K562 (cell line): ENCODE measurements around the gene ANKMY2. TPM values are rescaled to one million over a fixed set of nuclear protein-coding genes. Genes with fewer than 3 reads are reported as not detected.
A peak's percentile ranks its signal among the peaks of the same experiment; 100 is the strongest.

Source experiments
- ATAC-seq: fragments of 200-7000 bp; cut with Tn5 transposase; 3 replicates; pipeline ENCODE4 v1.9.1; 2020; ENCODE audit warnings: moderate library complexity
- BruUV-seq: library from RNA; stranded (reverse); fragments of 400-500 nt; replicated peaks from 2 replicates; lab custom pipeline; 2021; lab: Mats Ljungman, UMichigan
- CTCF ChIA-PET: fragments of 300-600 bp; formaldehyde crosslinking; extraction: SDS; loops from one replicate; lab custom pipeline; 2021; ENCODE audit warnings: low intra/inter-chr PET ratio; lab: Yijun Ruan, JAX
- POLR2A ChIA-PET: fragments of 300-600, 350-650 bp; sonication (Branson Sonifier 250); formaldehyde crosslinking; extraction: SDS; loops from one replicate; lab custom pipeline; 2021; ENCODE audit warnings: antibody characterized with exemption, inconsistent platforms; lab: Yijun Ruan, JAX
- DNase-seq, 4 experiments: peaks; one replicate each; pipeline versions ENCODE4 v3.0.0 to v3.0.0-alpha.2; 2011 to 2018; ENCODE audit warnings: low spot score in 3 of 4, mixed read lengths in 3 of 4; ENCODE audit errors: extremely low read depth in 1 of 4
- FAIRE-seq: peaks from 2 replicates; lab custom pipeline; 2011; peaks lifted over from hg19 to GRCh38; lab: Jason Lieb, UNC
- H2AFZ ChIP-seq: 2 replicates; pipeline ENCODE4 v1.6.0; 2011; ENCODE audit warnings: low read depth, low read length, control low read depth, inconsistent platforms
- H3K27ac ChIP-seq: fragments of 200-600 bp; 3 replicates; pipeline ENCODE4 v1.8.0; 2011; ENCODE audit warnings: low read depth, mild to moderate bottlenecking, control low read depth, inconsistent platforms, low read length, moderate library complexity, mixed read lengths; ENCODE audit errors: extremely low read depth
- H3K27me3 ChIP-seq, 2 experiments: fragments of 300-600 bp in 1 of 2; 2 replicates in 1 of 2; 3 replicates in 1 of 2; pipeline versions ENCODE4 v1.6.0 to v1.8.0; 2011; ENCODE audit warnings: inconsistent platforms in 2 of 2, low read length in 2 of 2, mild to moderate bottlenecking in 1 of 2, mixed read lengths in 1 of 2, moderate library complexity in 1 of 2; ENCODE audit not compliant: control insufficient read depth in 2 of 2, insufficient read depth in 2 of 2
- H3K36me3 ChIP-seq: fragments of 300-600 bp; 3 replicates; pipeline ENCODE4 v1.8.0; 2011; ENCODE audit warnings: mild to moderate bottlenecking, low read length, inconsistent platforms; ENCODE audit not compliant: control insufficient read depth, insufficient read depth
- H3K4me1 ChIP-seq, 2 experiments: fragments of 200-600 bp in 1 of 2; replicated peaks in 1 of 2; 2 replicates in 1 of 2; 3 replicates in 1 of 2; pipeline versions ENCODE4 v1.5.1 to v1.8.0; 2011; ENCODE audit warnings: inconsistent platforms in 2 of 2, low read length in 2 of 2, mild to moderate bottlenecking in 1 of 2, mixed read lengths in 1 of 2, moderate library complexity in 1 of 2; ENCODE audit not compliant: control insufficient read depth in 2 of 2, insufficient read depth in 2 of 2
- H3K4me2 ChIP-seq: 2 replicates; pipeline ENCODE4 v1.6.1; 2011; ENCODE audit warnings: low read length, control low read depth, inconsistent platforms, mixed read lengths; ENCODE audit not compliant: insufficient read depth
- H3K4me3 ChIP-seq: fragments of 200-600 bp; sonication (generic), shearing (Covaris generic); 2 replicates; pipeline ENCODE4 v1.5.1; 2016; ENCODE audit warnings: control low read depth, inconsistent platforms
- H3K79me2 ChIP-seq: fragments of 200-600 bp; 3 replicates; pipeline ENCODE4 v1.8.0; 2011; ENCODE audit warnings: low read length, inconsistent platforms; ENCODE audit not compliant: control insufficient read depth, insufficient read depth
- H3K9ac ChIP-seq, 2 experiments: 2 replicates each; pipeline versions ENCODE4 v1.6.0 to v1.6.1; 2011; ENCODE audit warnings: low read depth in 2 of 2, low read length in 2 of 2, control low read depth in 1 of 2, inconsistent platforms in 1 of 2, mild to moderate bottlenecking in 1 of 2, mixed read lengths in 1 of 2; ENCODE audit not compliant: insufficient read depth in 1 of 2
- H3K9me1 ChIP-seq: one replicate; pipeline ENCODE4 v1.6.0; 2011; ENCODE audit warnings: inconsistent platforms, mild to moderate bottlenecking, low read length, moderate library complexity; ENCODE audit not compliant: control insufficient read depth, insufficient read depth
- H3K9me3 ChIP-seq: replicated peaks from 2 replicates; pipeline ENCODE4 v1.5.1; 2011; ENCODE audit warnings: low read depth, low read length, inconsistent platforms; ENCODE audit not compliant: control insufficient read depth, insufficient read depth
- H4K20me1 ChIP-seq: replicated peaks from 2 replicates; pipeline ENCODE4 v1.6.1; 2011; ENCODE audit warnings: low read length, inconsistent platforms, mixed read lengths; ENCODE audit not compliant: control insufficient read depth, insufficient read depth
- ARID1B ChIP-seq: fragments of 450-650 bp; IDR thresholded peaks from 2 replicates; pipeline ENCODE4 v1.6.1; 2016; ENCODE audit warnings: antibody characterized with exemption, mild to moderate bottlenecking, inconsistent platforms
- DACH1 ChIP-seq: fragments of 450-650 bp; IDR thresholded peaks from 2 replicates; pipeline ENCODE4 v1.6.1; 2018; ENCODE audit not compliant: partially characterized antibody
- DPF2 ChIP-seq: fragments of 450-650 bp; IDR thresholded peaks from 2 replicates; pipeline ENCODE4 v1.6.1; 2016
- EP400 ChIP-seq: fragments of 450-650 bp; IDR thresholded peaks from 2 replicates; pipeline ENCODE4 v1.6.1; 2017; ENCODE audit warnings: antibody characterized with exemption, mild to moderate bottlenecking, moderate library complexity
- GTF2A2 ChIP-seq: IDR thresholded peaks from 2 replicates; pipeline ENCODE4 v1.6.1; 2016; ENCODE audit warnings: mild to moderate bottlenecking, missing genetic modification characterization, missing compliant biosample characterization
- HDAC2 ChIP-seq: fragments of 450-650 bp; IDR thresholded peaks from 2 replicates; pipeline ENCODE4 v1.6.1; 2016; ENCODE audit warnings: mild to moderate bottlenecking
- JUN ChIP-seq, 2 experiments: sonication (generic) in 1 of 2; formaldehyde crosslinking in 1 of 2; IDR thresholded peaks; 2 replicates each; pipeline versions ENCODE4 v1.6.1 to v1.8.0; 2012 to 2022; ENCODE audit warnings: borderline replicate concordance in 2 of 2, mild to moderate bottlenecking in 2 of 2, improper control_type of control experiment in 1 of 2, low read depth in 1 of 2, low read length in 1 of 2, missing genetic modification reagents in 1 of 2
- JUND ChIP-seq, 2 experiments: IDR thresholded peaks; 2 replicates in 1 of 2; 3 replicates in 1 of 2; pipeline ENCODE4 v1.6.1; 2011; ENCODE audit warnings: borderline replicate concordance in 2 of 2, low read depth in 2 of 2, low read length in 2 of 2, improper control_type of control experiment in 1 of 2, missing biosample characterization in 1 of 2, missing genetic modification characterization in 1 of 2, missing genetic modification reagents in 1 of 2
- MAZ ChIP-seq, 2 experiments: fragments of 450-650 bp in 1 of 2; sonication (generic) in 1 of 2; formaldehyde crosslinking; IDR thresholded peaks in 1 of 2; conservative IDR thresholded peaks in 1 of 2; 2 replicates each; pipeline versions ENCODE4 v1.4.0 to v1.5.0; 2020; ENCODE audit warnings: mild to moderate bottlenecking in 1 of 2, missing genetic modification reagents in 1 of 2
- RCOR1 ChIP-seq, 2 experiments: IDR thresholded peaks; 2 replicates each; pipeline ENCODE4 v1.6.1; 2012; ENCODE audit warnings: low read depth in 2 of 2, low read length in 2 of 2, borderline replicate concordance in 1 of 2, improper control_type of control experiment in 1 of 2
- RNF2 ChIP-seq: sonication (generic); IDR thresholded peaks from 2 replicates; pipeline ENCODE4 v1.6.1; 2016
- TAF9B ChIP-seq: fragments of 450-650 bp; IDR thresholded peaks from 2 replicates; pipeline ENCODE4 v1.6.1; 2018; ENCODE audit warnings: mild to moderate bottlenecking; ENCODE audit not compliant: partially characterized antibody
- TBL1XR1 ChIP-seq, 2 experiments: IDR thresholded peaks; 2 replicates each; pipeline ENCODE4 v1.6.1; 2012; ENCODE audit warnings: improper control_type of control experiment in 2 of 2, low read length in 2 of 2, mild to moderate bottlenecking in 1 of 2
- TEAD1 ChIP-seq, 2 experiments: fragments of 450-650 bp in 1 of 2; sonication (generic) in 1 of 2; formaldehyde crosslinking; IDR thresholded peaks; 2 replicates each; pipeline versions ENCODE4 v1.4.0 to v1.8.0; 2020 to 2022; ENCODE audit warnings: mild to moderate bottlenecking in 2 of 2, missing genetic modification reagents in 1 of 2
- ZNF12 ChIP-seq: sonication (generic); formaldehyde crosslinking; IDR thresholded peaks from 2 replicates; pipeline ENCODE4 v1.4.0; 2020; ENCODE audit warnings: mild to moderate bottlenecking, missing genetic modification reagents
- ZNF347 ChIP-seq: fragments of 450-650 bp; formaldehyde crosslinking; IDR thresholded peaks from 2 replicates; pipeline ENCODE4 v1.4.0; 2020; ENCODE audit warnings: low read depth, mild to moderate bottlenecking, moderate library complexity
- ZNF592 ChIP-seq: fragments of 450-650 bp; IDR thresholded peaks from 2 replicates; pipeline ENCODE4 v1.6.1; 2017; ENCODE audit warnings: antibody characterized with exemption, mild to moderate bottlenecking
- WGBS: fragments of 100-300 bp; shearing (Covaris generic); methylation state at CpG from one replicate; pipeline ENCODE4 v1.1.6; 2016; ENCODE audit warnings: low coverage, mixed read lengths; ENCODE audit not compliant: insufficient coverage; ENCODE audit errors: missing lambda C conversion rate; 5-methylcytosine and 5-hydroxymethylcytosine counted together
- in situ Hi-C: fragments of 300-500 bp; cut with MboI; formaldehyde crosslinking; loops from 4 replicates; pipeline ENCODE4 v1.15.0; 2018; ENCODE audit warnings: inconsistent platforms, mixed read lengths
- intact Hi-C: fragments of 100-400 bp; cut with micrococcal nuclease; formaldehyde crosslinking; loops from 2 replicates; pipeline ENCODE4 v1.14.2; 2022
- polyA plus RNA-seq, 8 experiments: library from polyadenylated mRNA; depleted of rRNA in 4 of 8; stranded (reverse) in 5 of 8; unstranded in 3 of 8; fragments of >200 nt; fragmentation: Nextera tagmentation in 2 of 8; fragmentation: Illumina TruSeq in 1 of 8; extraction: Ambion mirVana in 2 of 8; extraction: Trizol in 1 of 8; gene quantifications; 2 replicates each; pipeline versions ENCODE4 v1.2.1 to v1.2.3, GENCODE V29; 2011 to 2014; ENCODE audit warnings: inconsistent platforms in 1 of 8, missing spikeins in 1 of 8
- total RNA-seq, 7 experiments: library from RNA; depleted of rRNA in 6 of 7; stranded (reverse); fragments of >200 nt in 6 of 7; fragmentation: Illumina TruSeq in 2 of 7; extraction: Trizol in 2 of 7; gene quantifications; 2 replicates each; pipeline versions ENCODE4 v1.2.1 to v1.2.3, GENCODE V29; 2011 to 2021; ENCODE audit warnings: low replicate concordance in 1 of 7

Gene ANKMY2
- total and polyA plus RNA-seq, 9 of the 15 experiments (the other 6 are each of a cell fraction or from before 2014, with no cell fraction given) = 38.9 to 71.5 (median 48.8) TPM

- Histone ChIP-seq H3K27ac (peak overlapping the region; percentile 80), H3K9ac (peak overlapping the region in 1 of 2 experiments; percentile 55; a peak in 2 of 4 replicates), H3K9me3 (0 out of 2 replicates have a peak, but pooled peaks cover 2% of the 10 kb centered on the region), H3K4me2 (peak overlapping the region; percentile 70), H4K20me1 (no peaks in the 10 kb centered on the region), H3K79me2 (peaks cover 99% of the 10 kb centered on the region), H3K27me3 (no peaks in the 10 kb centered on the region), H3K4me1 (peaks cover 11 to 50% of the 10 kb centered on the region in 2 experiments), H3K9me1 (no peaks in the 10 kb centered on the region), H2AFZ (0 out of 2 replicates have a peak overlapping the region, but pooled peaks have one; percentile 11), H3K36me3 (peaks cover 50% of the 10 kb centered on the region), H3K4me3 (no peak overlapping the region)
- WGBS = 18% methylated on average over 5 of the region's 5 CpGs
- ATAC-seq = peak; percentile 61
- ChIA-PET CTCF (no interaction called here), POLR2A (interaction anchor here (6.6 kb wide), 1 partner anchor 14 kb away, joined by 64 read pairs; the partner anchor contains the start of genes ANKMY2 and BZW2)
- DNase-seq = peak in 2 of 4 experiments; percentile 32 to 69
- BruUV-seq = TSS peak; percentile 1
- FAIRE-seq = peak; percentile 23
- intact Hi-C loops = loop anchor here (5.0 kb wide), 1 partner anchor 81 kb away; no protein-coding TSS in a partner anchor
- in situ Hi-C loops = no loop called here
- TF ChIP-seq JUN (IDR thresholded peaks at IDR 0.05; ENCODE audit: borderline replicate concordance, low read depth, low read length) (peak; percentile 88), JUN (CRISPR knock-in tag; IDR thresholded peaks at IDR 0.05; ENCODE audit: borderline replicate concordance) (no peak), ARID1B (peak; percentile 82), MAZ (CRISPR knock-in tag; conservative IDR thresholded peaks at IDR 0.05 in 1 of 2, IDR thresholded peaks at IDR 0.05 in 1 of 2) (no peak), DACH1 (peak; percentile 42), TBL1XR1 (IDR thresholded peaks at IDR 0.05; ENCODE audit: low read length in 2 of 2) (peak in 1 of 2 experiments; percentile 89; a peak in 2 of 4 replicates), TEAD1 (CRISPR knock-in tag; IDR thresholded peaks at IDR 0.05) (no peak), HDAC2 (peak; percentile 49; the same call in 1 of the 2 replicates), ZNF592 (peak; percentile 82), ZNF12 (CRISPR knock-in tag) (no peak), DPF2 (peak; percentile 88), ZNF347 (CRISPR knock-in tag) (no peak), RNF2 (0 out of 2 replicates have a peak, but pooled peaks have one; percentile 23), JUND (IDR thresholded peaks at IDR 0.05; ENCODE audit: borderline replicate concordance, low read depth, low read length) (peak; percentile 99), JUND (tag; IDR thresholded peaks at IDR 0.05; ENCODE audit: borderline replicate concordance, low read depth, low read length) (peak; percentile 100), RCOR1 (IDR thresholded peaks at IDR 0.05; ENCODE audit: borderline replicate concordance in 1 of 2, low read depth in 2 of 2, low read length in 2 of 2) (peak in 1 of 2 experiments; percentile 43; a peak in 1 of 4 replicates), GTF2A2 (tag) (no peak), EP400 (peak; percentile 83), TAF9B (peak; percentile 39)
Observed at GRCh38 chr7:16660702-16661464, 15.3 kb upstream of the ANKMY2 start.
